GM12891 (cell line): ENCODE results near the gene GC.

ENCODE experiments used
- POLR2A ChIP-seq: IDR thresholded peaks from 2 replicates; pipeline ENCODE4 v1.6.1; 2011; ENCODE audit warnings: low read depth, low read length, control low read depth
- POLR2AphosphoS5 ChIP-seq: IDR thresholded peaks from 2 replicates; pipeline ENCODE4 v1.6.1; 2011; ENCODE audit warnings: low read depth, low read length, control low read depth

- TF ChIP-seq POLR2AphosphoS5 (no peak), POLR2A (no peak)
These were observed 73.9 kb downstream of the GC start for GRCh38 chr4:71709961-71710360.
